HG03196 (cell line): ENCODE data around the gene WWC1.

Experiments
- ATAC-seq: cut with Tn5 transposase; IDR thresholded peaks from one replicate; pipeline ENCODE4 v1.9.1; 2021; ENCODE audit not compliant: unreplicated experiment

The WWC1 gene

GRCh38 chr5:168407211-168407610 lies 115.8 kb downstream of the WWC1 start:
- no peak for ATAC-seq

GRCh38 chr5:168408561-168409305 lies 117.3 kb downstream of the WWC1 start:
- no peak for ATAC-seq

- ATAC-seq: peak; percentile 66
Measured at GRCh38 chr5:168409591-168410458, 118.4 kb downstream of the WWC1 start.

- no peak for ATAC-seq
Measured at GRCh38 chr5:168411871-168412270, 120.4 kb downstream of the WWC1 start.

GRCh38 chr5:168413062-168413461 lies 121.6 kb downstream of the WWC1 start:
- no peak for ATAC-seq

- ATAC-seq: no peak
Measured at GRCh38 chr5:168413596-168413995, 122.2 kb downstream of the WWC1 start.

- ATAC-seq: no peak
Measured at GRCh38 chr5:168415401-168415800, 124.0 kb downstream of the WWC1 start.

GRCh38 chr5:168415971-168416370 lies 124.5 kb downstream of the WWC1 start:
- no peak for ATAC-seq

GRCh38 chr5:168417731-168418429 lies 126.4 kb downstream of the WWC1 start:
- ATAC-seq: no peak

GRCh38 chr5:168420461-168420860 lies 129.0 kb downstream of the WWC1 start:
- no peak for ATAC-seq

GRCh38 chr5:168422431-168422830 lies 131.0 kb downstream of the WWC1 start:
- ATAC-seq: no peak

GRCh38 chr5:168423478-168423877 lies 132.0 kb downstream of the WWC1 start:
- ATAC-seq: no peak

- no peak for ATAC-seq
Measured at GRCh38 chr5:168423971-168424370, 132.5 kb downstream of the WWC1 start.

GRCh38 chr5:168424594-168425323 lies 133.3 kb downstream of the WWC1 start:
- ATAC-seq: no peak

GRCh38 chr5:168426007-168426863 lies 134.8 kb downstream of the WWC1 start:
- no peak for ATAC-seq

GRCh38 chr5:168426864-168427172 lies 135.4 kb downstream of the WWC1 start:
- ATAC-seq: no peak

- ATAC-seq: no peak
Measured at GRCh38 chr5:168427224-168427623, 135.8 kb downstream of the WWC1 start.

- ATAC-seq: no peak
Measured at GRCh38 chr5:168428552-168428951, 137.1 kb downstream of the WWC1 start.

GRCh38 chr5:168430296-168430695 lies 138.9 kb downstream of the WWC1 start:
- ATAC-seq: no peak

- ATAC-seq: no peak
Measured at GRCh38 chr5:168432903-168433302, 141.5 kb downstream of the WWC1 start.
